HepG2 (cell line): ENCODE data around the gene FLYWCH1. TPM values are rescaled to one million over a fixed set of nuclear protein-coding genes. Genes with fewer than 3 reads are reported as not detected.

Experiments used
- ATAC-seq: fragments of 200-7000 bp; cut with Tn5 transposase; 3 replicates; pipeline ENCODE4 v1.9.1; 2020; ENCODE audit warnings: mild to moderate bottlenecking, moderate library complexity
- BruUV-seq: library from RNA; stranded (reverse); fragments of 400-500 nt; replicated peaks from 2 replicates; lab custom pipeline; 2021; lab: Mats Ljungman, UMichigan
- CTCF ChIA-PET: fragments of 300-600 bp; formaldehyde crosslinking; extraction: SDS; loops from one replicate; lab custom pipeline; 2021; ENCODE audit warnings: low total read pairs, inconsistent platforms, low intra/inter-chr PET ratio; lab: Yijun Ruan, JAX
- POLR2A ChIA-PET: fragments of 350-600 bp; sonication (Branson Sonifier 250); formaldehyde crosslinking; loops from one replicate; lab custom pipeline; 2020; ENCODE audit warnings: antibody characterized with exemption, inconsistent platforms; lab: Yijun Ruan, JAX
- DNase-seq: peaks from one replicate; pipeline ENCODE4 v3.0.0-alpha.2; 2015; ENCODE audit warnings: low spot score
- FAIRE-seq: peaks from 3 replicates; lab custom pipeline; 2011; peaks lifted over from hg19 to GRCh38; lab: Jason Lieb, UNC
- H2AFZ ChIP-seq: one replicate; pipeline ENCODE4 v1.6.1; 2011; ENCODE audit warnings: low read length, inconsistent platforms
- H3K27ac ChIP-seq: fragments of 300-600 bp; 3 replicates; pipeline ENCODE4 v1.8.0; 2011; ENCODE audit warnings: mixed run types, mild to moderate bottlenecking, mixed read lengths, low read length, inconsistent platforms; ENCODE audit not compliant: insufficient read depth; ENCODE audit errors: extremely low read length
- H3K27me3 ChIP-seq, 2 experiments: fragments of 200-600 bp in 1 of 2; 2 replicates in 1 of 2; 3 replicates in 1 of 2; pipeline versions ENCODE4 v1.6.0 to v1.8.0; 2011; ENCODE audit warnings: low read length in 2 of 2, mild to moderate bottlenecking in 2 of 2, moderate library complexity in 2 of 2, inconsistent platforms in 1 of 2; ENCODE audit not compliant: insufficient read depth in 2 of 2, control insufficient read depth in 1 of 2
- H3K36me3 ChIP-seq, 2 experiments: fragments of 200-600 bp in 1 of 2; replicated peaks in 1 of 2; 2 replicates in 1 of 2; 3 replicates in 1 of 2; pipeline versions ENCODE4 v1.5.1 to v1.8.0; 2011; ENCODE audit warnings: low read length in 2 of 2, inconsistent platforms in 1 of 2; ENCODE audit not compliant: insufficient read depth in 2 of 2, control insufficient read depth in 1 of 2
- H3K4me1 ChIP-seq: 2 replicates; pipeline ENCODE4 v1.5.1; 2012; ENCODE audit warnings: low read length, inconsistent platforms; ENCODE audit not compliant: insufficient read depth
- H3K4me2 ChIP-seq: 2 replicates; pipeline ENCODE4 v1.6.0; 2011; ENCODE audit warnings: low read depth, low read length, inconsistent platforms
- H3K4me3 ChIP-seq, 3 experiments: fragments of 200-600 bp in 1 of 3; sonication (generic), shearing (Covaris generic) in 1 of 3; replicated peaks in 1 of 3; 2 replicates each; pipeline ENCODE4 v1.5.1; 2011 to 2016; ENCODE audit warnings: low read length in 3 of 3, inconsistent platforms in 2 of 3, low read depth in 2 of 3, mild to moderate bottlenecking in 2 of 3, control low read depth in 1 of 3, mixed read lengths in 1 of 3; ENCODE audit not compliant: insufficient read depth in 1 of 3
- H3K79me2 ChIP-seq: one replicate; pipeline ENCODE4 v1.6.1; 2011; ENCODE audit warnings: low read length, inconsistent platforms; ENCODE audit not compliant: insufficient read depth
- H3K9ac ChIP-seq: 2 replicates; pipeline ENCODE4 v1.6.0; 2011; ENCODE audit warnings: mild to moderate bottlenecking, low read depth, low read length, inconsistent platforms; ENCODE audit not compliant: insufficient read depth
- H3K9me3 ChIP-seq: 2 replicates; pipeline ENCODE4 v1.5.1; 2012; ENCODE audit warnings: mild to moderate bottlenecking, low read length
- H4K20me1 ChIP-seq: 2 replicates; pipeline ENCODE4 v1.6.0; 2011; ENCODE audit warnings: inconsistent platforms, mild to moderate bottlenecking, low read length, moderate library complexity; ENCODE audit not compliant: insufficient read depth
- BRF2 ChIP-seq: sonication (generic); formaldehyde crosslinking; IDR thresholded peaks from 2 replicates; pipeline ENCODE4 v1.8.1; 2022; ENCODE audit warnings: mild to moderate bottlenecking, missing genetic modification reagents
- CEBPG ChIP-seq: IDR thresholded peaks from 2 replicates; pipeline ENCODE4 v1.6.1; 2016
- CREB1 ChIP-seq, 2 experiments: fragments of 450-650 bp in 1 of 2; IDR thresholded peaks; 2 replicates each; pipeline ENCODE4 v1.6.1; 2016 to 2017; ENCODE audit warnings: control low read depth in 1 of 2, mild to moderate bottlenecking in 1 of 2, missing compliant biosample characterization in 1 of 2, missing genetic modification characterization in 1 of 2
- IKZF5 ChIP-seq: IDR thresholded peaks from 2 replicates; pipeline ENCODE4 v1.6.1; 2018; ENCODE audit warnings: missing genetic modification reagents, mild to moderate bottlenecking, missing compliant biosample characterization
- KDM4B ChIP-seq: sonication (generic); formaldehyde crosslinking; IDR thresholded peaks from 2 replicates; pipeline ENCODE4 v1.4.0; 2020; ENCODE audit warnings: missing genetic modification reagents
- KDM5B ChIP-seq: sonication (generic); formaldehyde crosslinking; IDR thresholded peaks from 2 replicates; pipeline ENCODE4 v1.4.0; 2020; ENCODE audit warnings: missing genetic modification reagents, mild to moderate bottlenecking, borderline replicate concordance
- MEF2D ChIP-seq: sonication (generic); formaldehyde crosslinking; IDR thresholded peaks from 2 replicates; pipeline ENCODE4 v1.5.1; 2020; ENCODE audit warnings: mild to moderate bottlenecking, missing genetic modification reagents
- MEIS2 ChIP-seq: sonication (generic); formaldehyde crosslinking; IDR thresholded peaks from 2 replicates; pipeline ENCODE4 v1.9.0; 2021; ENCODE audit warnings: mild to moderate bottlenecking, missing genetic modification reagents
- NFIB ChIP-seq: sonication (generic); formaldehyde crosslinking; IDR thresholded peaks from 2 replicates; pipeline ENCODE4 v1.9.0; 2021; ENCODE audit warnings: missing genetic modification reagents, mild to moderate bottlenecking, borderline replicate concordance
- PTBP1 ChIP-seq: fragments of 200-400 bp; formaldehyde crosslinking; IDR thresholded peaks from 2 replicates; pipeline ENCODE4 v1.6.1; 2018; ENCODE audit warnings: low read length, low read depth; ENCODE audit not compliant: poor library complexity, severe bottlenecking
- SRY ChIP-seq: sonication (generic); formaldehyde crosslinking; IDR thresholded peaks from 2 replicates; pipeline ENCODE4 v1.8.0; 2022; ENCODE audit warnings: mild to moderate bottlenecking, missing genetic modification reagents
- TBP ChIP-seq: sonication (generic); formaldehyde crosslinking; IDR thresholded peaks from 2 replicates; pipeline ENCODE4 v1.5.0; 2020; ENCODE audit warnings: missing genetic modification reagents
- YY1 ChIP-seq: IDR thresholded peaks from 2 replicates; pipeline ENCODE4 v1.6.1; 2011; ENCODE audit warnings: low read length, low read depth, moderate library complexity, mild to moderate bottlenecking; ENCODE audit not compliant: insufficient read depth, insufficient replicate concordance
- ZBTB42 ChIP-seq: sonication (generic); formaldehyde crosslinking; IDR thresholded peaks from 2 replicates; pipeline ENCODE4 v1.5.0; 2020; ENCODE audit warnings: mild to moderate bottlenecking, missing genetic modification reagents
- ZKSCAN8 ChIP-seq: IDR thresholded peaks from 2 replicates; pipeline ENCODE4 v1.6.1; 2016; ENCODE audit warnings: borderline replicate concordance, missing genetic modification reagents, missing compliant biosample characterization
- ZNF350 ChIP-seq: sonication (generic); formaldehyde crosslinking; IDR thresholded peaks from 2 replicates; pipeline ENCODE4 v1.4.0; 2020; ENCODE audit warnings: mild to moderate bottlenecking, low read depth, missing genetic modification reagents, borderline replicate concordance
- ZNF549 ChIP-seq: sonication (generic); formaldehyde crosslinking; IDR thresholded peaks from 2 replicates; pipeline ENCODE4 v1.5.0; 2020; ENCODE audit warnings: missing genetic modification reagents
- ZNF552 ChIP-seq: sonication (generic); formaldehyde crosslinking; IDR thresholded peaks from 2 replicates; pipeline ENCODE4 v1.9.0; 2022; ENCODE audit warnings: missing genetic modification reagents, mild to moderate bottlenecking, borderline replicate concordance
- ZNF558 ChIP-seq: sonication (generic); formaldehyde crosslinking; IDR thresholded peaks from 2 replicates; pipeline ENCODE4 v1.9.0; 2022; ENCODE audit warnings: mild to moderate bottlenecking, missing genetic modification reagents, borderline replicate concordance
- ZNF569 ChIP-seq: sonication (generic); formaldehyde crosslinking; IDR thresholded peaks from 2 replicates; pipeline ENCODE4 v1.5.0; 2020; ENCODE audit warnings: mild to moderate bottlenecking, missing genetic modification reagents, moderate library complexity, borderline replicate concordance
- ZNF597 ChIP-seq: sonication (generic); formaldehyde crosslinking; IDR thresholded peaks from 2 replicates; pipeline ENCODE4 v1.5.0; 2020; ENCODE audit warnings: missing genetic modification reagents
- ZNF768 ChIP-seq: sonication (generic); formaldehyde crosslinking; IDR thresholded peaks from 2 replicates; pipeline ENCODE4 v1.4.0; 2020; ENCODE audit warnings: missing genetic modification reagents
- ZNF841 ChIP-seq: sonication (generic); formaldehyde crosslinking; IDR thresholded peaks from 2 replicates; pipeline ENCODE4 v1.8.1; 2023; ENCODE audit warnings: missing genetic modification reagents, borderline replicate concordance
- ZZZ3 ChIP-seq: sonication (generic); formaldehyde crosslinking; IDR thresholded peaks from 2 replicates; pipeline ENCODE4 v1.4.0; 2020; ENCODE audit warnings: missing genetic modification reagents, mild to moderate bottlenecking, borderline replicate concordance
- WGBS: methylation state at CpG from one replicate; pipeline ENCODE4 v1.1.6; 2017; ENCODE audit warnings: low lambda C conversion rate; 5-methylcytosine and 5-hydroxymethylcytosine counted together
- in situ Hi-C: cut with HindIII; loops from 2 replicates; pipeline ENCODE4 v1.10.0; 2017; ENCODE audit warnings: low pct_unique_long_range_greater_than_20kb; ENCODE audit not compliant: extremely low pct_ligation_motif_present
- intact Hi-C: fragments of 100-400 bp; cut with micrococcal nuclease; formaldehyde crosslinking; loops from one replicate; pipeline ENCODE4 v1.10.0; 2022; ENCODE audit not compliant: unreplicated experiment
- polyA plus RNA-seq, 8 experiments: library from polyadenylated mRNA; depleted of rRNA in 3 of 8; stranded (reverse) in 7 of 8; unstranded in 1 of 8; fragments of >200 nt; fragmentation: Illumina TruSeq in 4 of 8; extraction: Trizol in 4 of 8; gene quantifications; 2 replicates each; pipeline versions ENCODE4 v1.2.1 to v1.2.3, GENCODE V29; 2011 to 2016; ENCODE audit warnings: low read depth in 4 of 8, missing spikeins in 1 of 8, mixed read lengths in 1 of 8; ENCODE audit not compliant: insufficient read depth in 1 of 8
- total RNA-seq, 5 experiments: library from RNA; depleted of rRNA; stranded (reverse); fragments of >200 nt; fragmentation: Illumina TruSeq; extraction: Trizol; gene quantifications; 2 replicates each; pipeline ENCODE4 v1.2.3, GENCODE V29; 2016; ENCODE audit warnings: low read depth in 1 of 5

FLYWCH1 gene
- total and polyA plus RNA-seq, 2 of the 13 experiments (the other 11 are each of a cell fraction or from before 2014, with no cell fraction given) = 7.3 to 12.4 TPM

GRCh38 chr16:2883458-2883908 lies 28.2 kb upstream of the FLYWCH1 start:
- ChIA-PET POLR2A (interaction anchor here (0.9 to 3.4 kb wide), 13 partner anchors 8 to 201 kb away, joined by 3 to 96 read pairs (median 9); partner anchors contain the start of genes FLYWCH1, KCTD5, SRRM2 and ZG16B), CTCF (interaction anchor here (1.1 kb wide), 1 partner anchor 24 kb away, joined by 3 read pairs; no protein-coding TSS in a partner anchor)
- Histone ChIP-seq H3K36me3 (no peaks in the 10 kb centered on the region), H3K9ac (peak overlapping the region; percentile 91), H3K27me3 (no peaks in the 10 kb centered on the region), H3K4me2 (peak overlapping the region; percentile 79), H2AFZ (no peak overlapping the region), H3K4me3 (peak overlapping the region; percentile 86 to 95 (median 94)), H3K27ac (peak overlapping the region; percentile 76), H4K20me1 (no peaks in the 10 kb centered on the region), H3K4me1 (peaks cover 9% of the 10 kb centered on the region), H3K9me3 (no peaks in the 10 kb centered on the region), H3K79me2 (peaks cover 8% of the 10 kb centered on the region)
- no TSS peak for BruUV-seq
- in situ Hi-C loops (no loop called here), intact Hi-C loops (loop anchor here (2.0 kb wide), 1 partner anchor 21 kb away; no protein-coding TSS in a partner anchor)
- ATAC-seq (peak; percentile 26), FAIRE-seq (no peak), DNase-seq (no peak)
- WGBS = 0% methylated on average over 9 of the region's 31 CpGs
- no peak for TF ChIP-seq ZNF597 (CRISPR knock-in tag)
- no peak for TF ChIP-seq NFIB (CRISPR knock-in tag)
- no peak for TF ChIP-seq CEBPG
- no peak for TF ChIP-seq ZNF569 (CRISPR knock-in tag)
- TF ChIP-seq ZNF350 = no peak
- TF ChIP-seq ZNF768 = no peak
- no peak for TF ChIP-seq ZKSCAN8 (CRISPR knock-in tag)
- no peak for TF ChIP-seq BRF2 (CRISPR knock-in tag)
- TF ChIP-seq YY1 = no peak
- TF ChIP-seq ZNF549 (CRISPR knock-in tag) = no peak
- TF ChIP-seq TBP (CRISPR knock-in tag) = no peak
- TF ChIP-seq ZZZ3 (CRISPR knock-in tag) = 0 out of 2 replicates have a peak, but pooled peaks have one; percentile 19
- no peak for TF ChIP-seq PTBP1
- no peak for TF ChIP-seq CREB1 (IDR thresholded peaks at IDR 0.05)
- TF ChIP-seq CREB1 (CRISPR knock-in tag; IDR thresholded peaks at IDR 0.05) = no peak
- no peak for TF ChIP-seq ZNF558 (CRISPR knock-in tag)
- no peak for TF ChIP-seq SRY
- TF ChIP-seq KDM5B (CRISPR knock-in tag) = no peak; the same call in 1 of the 2 replicates
- no peak for TF ChIP-seq MEF2D (CRISPR knock-in tag)
- TF ChIP-seq KDM4B (CRISPR knock-in tag) = no peak
- no peak for TF ChIP-seq ZBTB42 (CRISPR knock-in tag)
- no peak for TF ChIP-seq IKZF5 (CRISPR knock-in tag)
- no peak for TF ChIP-seq MEIS2 (CRISPR knock-in tag)
- no peak for TF ChIP-seq ZNF841 (CRISPR knock-in tag)
- TF ChIP-seq ZNF552 (CRISPR knock-in tag) = no peak
